K562 (cell line): ENCODE data around the gene GDF2. TPM values are rescaled to one million over a fixed set of nuclear protein-coding genes. Genes with fewer than 3 reads are reported as not detected.
A peak's percentile ranks its signal among the peaks of the same experiment; 100 is the strongest.

ENCODE experiments used
- ASH1L ChIP-seq: fragments of 450-650 bp; IDR thresholded peaks from 2 replicates; pipeline ENCODE4 v1.6.1; 2018; ENCODE audit warnings: borderline replicate concordance, mild to moderate bottlenecking, low read depth; ENCODE audit not compliant: partially characterized antibody
- BRCA1 ChIP-seq, 2 experiments: fragments of 450-650 bp in 1 of 2; sonication (generic) in 1 of 2; formaldehyde crosslinking in 1 of 2; IDR thresholded peaks; 2 replicates each; pipeline versions ENCODE4 v1.5.0 to v1.6.1; 2017 to 2020; ENCODE audit warnings: mild to moderate bottlenecking in 1 of 2, missing genetic modification reagents in 1 of 2
- BRD9 ChIP-seq: fragments of 450-650 bp; IDR thresholded peaks from 2 replicates; pipeline ENCODE4 v1.6.1; 2018; ENCODE audit warnings: low read depth; ENCODE audit not compliant: partially characterized antibody
- CSDE1 ChIP-seq, 2 experiments: fragments of 450-650 bp; IDR thresholded peaks; 2 replicates each; pipeline ENCODE4 v1.6.1; 2016; ENCODE audit warnings: mild to moderate bottlenecking in 1 of 2
- EZH2 ChIP-seq: IDR thresholded peaks from 2 replicates; pipeline ENCODE4 v1.6.1; 2012; ENCODE audit warnings: low read depth, mild to moderate bottlenecking, inconsistent platforms, low read length, borderline replicate concordance
- HDAC2 ChIP-seq: fragments of 450-650 bp; IDR thresholded peaks from 2 replicates; pipeline ENCODE4 v1.6.1; 2016; ENCODE audit warnings: mild to moderate bottlenecking
- HNRNPH1 ChIP-seq: fragments of 200-400 bp; formaldehyde crosslinking; optimal IDR thresholded peaks from 2 replicates; pipeline ENCODE3; 2017; ENCODE audit warnings: low read depth, mild to moderate bottlenecking, low read length, moderate library complexity
- ILK ChIP-seq: fragments of 450-650 bp; IDR thresholded peaks from 2 replicates; pipeline ENCODE4 v1.6.1; 2016; ENCODE audit warnings: missing genetic modification characterization, low read depth, mild to moderate bottlenecking, missing compliant biosample characterization, moderate library complexity, borderline replicate concordance
- MED1 ChIP-seq: sonication (generic); formaldehyde crosslinking; IDR thresholded peaks from 2 replicates; pipeline ENCODE4 v1.8.1; 2023; ENCODE audit warnings: missing genetic modification reagents, borderline replicate concordance
- NR4A1 ChIP-seq, 2 experiments: fragments of 250-450 bp in 1 of 2; fragments of 450-650 bp in 1 of 2; sonication (Bioruptor Pico) in 1 of 2; IDR thresholded peaks; 2 replicates each; pipeline versions ENCODE4 v1.4.0 to v1.6.1; 2016 to 2020; ENCODE audit warnings: mild to moderate bottlenecking in 2 of 2, missing compliant biosample characterization in 1 of 2, missing genetic modification characterization in 1 of 2, moderate library complexity in 1 of 2
- PCBP1 ChIP-seq: fragments of 200-400 bp; formaldehyde crosslinking; IDR thresholded peaks from 2 replicates; pipeline ENCODE4 v1.6.1; 2018; ENCODE audit warnings: mild to moderate bottlenecking, low read depth, low read length; ENCODE audit not compliant: poor library complexity, severe bottlenecking
- SAFB2 ChIP-seq: fragments of 200-400 bp; formaldehyde crosslinking; IDR thresholded peaks from 2 replicates; pipeline ENCODE4 v1.6.1; 2018; ENCODE audit warnings: borderline replicate concordance, low read length, low read depth, moderate library complexity; ENCODE audit not compliant: severe bottlenecking
- SETDB1 ChIP-seq: IDR thresholded peaks from one replicate; pipeline ENCODE4 v1.6.1; 2012; ENCODE audit warnings: low read length, control low read depth, inconsistent platforms
- SMARCB1 ChIP-seq: IDR thresholded peaks from 2 replicates; pipeline ENCODE4 v1.6.1; 2011; ENCODE audit warnings: improper control_type of control experiment, low read depth; ENCODE audit not compliant: insufficient read length
- SNAPC5 ChIP-seq: fragments of 250-450 bp; sonication (Bioruptor Pico); IDR thresholded peaks from 2 replicates; pipeline ENCODE4 v1.8.0; 2021; ENCODE audit warnings: moderate library complexity, mild to moderate bottlenecking, inconsistent platforms
- TAF15 ChIP-seq: fragments of 200-400 bp; formaldehyde crosslinking; IDR thresholded peaks from 2 replicates; pipeline ENCODE4 v1.6.1; 2017; ENCODE audit warnings: mild to moderate bottlenecking, low read depth, low read length, moderate library complexity
- TEAD1 ChIP-seq, 2 experiments: fragments of 450-650 bp in 1 of 2; sonication (generic) in 1 of 2; formaldehyde crosslinking; IDR thresholded peaks; 2 replicates each; pipeline versions ENCODE4 v1.4.0 to v1.8.0; 2020 to 2022; ENCODE audit warnings: mild to moderate bottlenecking in 2 of 2, missing genetic modification reagents in 1 of 2
- ZBTB7A ChIP-seq: IDR thresholded peaks from 2 replicates; pipeline ENCODE4 v1.6.1; 2011; ENCODE audit warnings: low read depth, mild to moderate bottlenecking, low read length, moderate library complexity, borderline replicate concordance; ENCODE audit not compliant: control insufficient read depth
- ZBTB8A ChIP-seq: fragments of 450-650 bp; IDR thresholded peaks from 2 replicates; pipeline ENCODE4 v1.6.1; 2018; ENCODE audit warnings: mild to moderate bottlenecking, moderate library complexity; ENCODE audit not compliant: partially characterized antibody
- ZKSCAN1 ChIP-seq: fragments of 150-350 bp; IDR thresholded peaks from 2 replicates; pipeline ENCODE4 v1.6.1; 2016; ENCODE audit warnings: low read depth, low read length
- ZNF121 ChIP-seq: sonication (generic); formaldehyde crosslinking; conservative IDR thresholded peaks from 2 replicates; pipeline ENCODE4 v1.8.0; 2022; ENCODE audit warnings: missing genetic modification reagents
- ZNF436 ChIP-seq: fragments of 250-450, 450-650 bp; sonication (Bioruptor Pico); formaldehyde crosslinking; IDR thresholded peaks from 2 replicates; pipeline ENCODE4 v1.7.0; 2020; ENCODE audit warnings: mild to moderate bottlenecking
- ZNF507 ChIP-seq: conservative IDR thresholded peaks from 2 replicates; pipeline ENCODE4 v1.6.1; 2017; ENCODE audit warnings: missing genetic modification characterization, missing compliant biosample characterization
- polyA plus RNA-seq, 8 experiments: library from polyadenylated mRNA; depleted of rRNA in 4 of 8; stranded (reverse) in 5 of 8; unstranded in 3 of 8; fragments of >200 nt; fragmentation: Nextera tagmentation in 2 of 8; fragmentation: Illumina TruSeq in 1 of 8; extraction: Ambion mirVana in 2 of 8; extraction: Trizol in 1 of 8; gene quantifications; 2 replicates each; pipeline versions ENCODE4 v1.2.1 to v1.2.3, GENCODE V29; 2011 to 2014; ENCODE audit warnings: inconsistent platforms in 1 of 8, missing spikeins in 1 of 8
- total RNA-seq, 7 experiments: library from RNA; depleted of rRNA in 6 of 7; stranded (reverse); fragments of >200 nt in 6 of 7; fragmentation: Illumina TruSeq in 2 of 7; extraction: Trizol in 2 of 7; gene quantifications; 2 replicates each; pipeline versions ENCODE4 v1.2.1 to v1.2.3, GENCODE V29; 2011 to 2021; ENCODE audit warnings: low replicate concordance in 1 of 7
- TF ChIP-seq, protein P1 (sequence below): sonication (generic); formaldehyde crosslinking; IDR thresholded peaks from 2 replicates; pipeline ENCODE4 v1.8.0; 2022; ENCODE audit warnings: mild to moderate bottlenecking, missing genetic modification reagents
- TF ChIP-seq, protein P2 (sequence below): sonication (generic); formaldehyde crosslinking; IDR thresholded peaks from 2 replicates; pipeline ENCODE4 v1.5.0; 2020; ENCODE audit warnings: missing genetic modification reagents

GDF2 gene
- total and polyA plus RNA-seq, 9 of the 15 experiments (the other 6 are each of a cell fraction or from before 2014, with no cell fraction given), result 0.08 to 0.58 (median 0.27) TPM; not detected in 2

- no peak for TF ChIP-seq SAFB2
- TF ChIP-seq BRCA1 (IDR thresholded peaks at IDR 0.05), result no peak
- no peak for TF ChIP-seq BRCA1 (CRISPR knock-in tag; IDR thresholded peaks at IDR 0.05)
- no peak for TF ChIP-seq SNAPC5 (CRISPR knock-in tag)
- TF ChIP-seq TEAD1 (CRISPR knock-in tag; IDR thresholded peaks at IDR 0.05), result no peak
- TF ChIP-seq ZBTB7A, result no peak; the same call in 1 of the 2 replicates
- TF ChIP-seq MED1, result no peak
- TF ChIP-seq, protein P1, sequence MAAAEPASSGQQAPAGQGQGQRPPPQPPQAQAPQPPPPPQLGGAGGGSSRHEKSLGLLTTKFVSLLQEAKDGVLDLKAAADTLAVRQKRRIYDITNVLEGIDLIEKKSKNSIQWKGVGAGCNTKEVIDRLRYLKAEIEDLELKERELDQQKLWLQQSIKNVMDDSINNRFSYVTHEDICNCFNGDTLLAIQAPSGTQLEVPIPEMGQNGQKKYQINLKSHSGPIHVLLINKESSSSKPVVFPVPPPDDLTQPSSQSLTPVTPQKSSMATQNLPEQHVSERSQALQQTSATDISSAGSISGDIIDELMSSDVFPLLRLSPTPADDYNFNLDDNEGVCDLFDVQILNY (CRISPR knock-in tag), result no peak
- TF ChIP-seq ZKSCAN1, result no peak
- TF ChIP-seq NR4A1 (CRISPR knock-in tag; IDR thresholded peaks at IDR 0.05), result no peak
- no peak for TF ChIP-seq NR4A1 (tag; IDR thresholded peaks at IDR 0.05)
- no peak for TF ChIP-seq ZBTB8A
- no peak for TF ChIP-seq TAF15
- peak; percentile 60; the same call in 1 of the 2 replicates for TF ChIP-seq HDAC2
- TF ChIP-seq HNRNPH1, result no peak
- TF ChIP-seq BRD9, result no peak
- no peak for TF ChIP-seq CSDE1 (IDR thresholded peaks at IDR 0.05)
- TF ChIP-seq, protein P2, sequence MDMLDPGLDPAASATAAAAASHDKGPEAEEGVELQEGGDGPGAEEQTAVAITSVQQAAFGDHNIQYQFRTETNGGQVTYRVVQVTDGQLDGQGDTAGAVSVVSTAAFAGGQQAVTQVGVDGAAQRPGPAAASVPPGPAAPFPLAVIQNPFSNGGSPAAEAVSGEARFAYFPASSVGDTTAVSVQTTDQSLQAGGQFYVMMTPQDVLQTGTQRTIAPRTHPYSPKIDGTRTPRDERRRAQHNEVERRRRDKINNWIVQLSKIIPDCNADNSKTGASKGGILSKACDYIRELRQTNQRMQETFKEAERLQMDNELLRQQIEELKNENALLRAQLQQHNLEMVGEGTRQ (CRISPR knock-in tag), result no peak
- no peak for TF ChIP-seq SMARCB1
- no peak for TF ChIP-seq EZH2
- TF ChIP-seq ZNF507, result no peak
- no peak for TF ChIP-seq ZNF121 (CRISPR knock-in tag)
- TF ChIP-seq PCBP1, result no peak
- no peak for TF ChIP-seq ILK
- no peak for TF ChIP-seq ZNF436 (CRISPR knock-in tag)
- TF ChIP-seq ASH1L, result no peak
- no peak for TF ChIP-seq SETDB1
Observed at GRCh38 chr10:47322300-47323061, at the start of gene GDF2 (continued).
